SK-N-MC (cell line): ENCODE measurements around the gene MCF2.

Source experiments
- EZH2 ChIP-seq: fragments of 200-600 bp; sonication (generic); IDR thresholded peaks from one replicate; pipeline ENCODE4 v1.6.1; 2017; ENCODE audit warnings: antibody characterized with exemption
- FOXP2 ChIP-seq: optimal IDR thresholded peaks from 2 replicates; pipeline ENCODE3; 2011; ENCODE audit warnings: mild to moderate bottlenecking, moderate library complexity; ENCODE audit not compliant: insufficient read depth; ENCODE audit errors: extremely low read length, control extremely low read depth
- POLR2AphosphoS5 ChIP-seq: IDR thresholded peaks from 2 replicates; pipeline ENCODE4 v1.6.1; 2012; ENCODE audit warnings: mild to moderate bottlenecking, low read depth, low read length, borderline replicate concordance

- no peak for TF ChIP-seq EZH2
- TF ChIP-seq POLR2AphosphoS5, result no peak
- TF ChIP-seq FOXP2, result no peak
Observed at GRCh38 chrX:139725720-139726119, 17.8 kb upstream of the MCF2 start.
